GM13976 (cell line): ENCODE measurements around the gene PCDHGB5.

Experiments
- DNase-seq: peaks from one replicate; pipeline ENCODE4 v3.0.0; 2012; ENCODE audit warnings: low spot score
- in situ Hi-C: fragments of 300-500 bp; cut with MboI; formaldehyde crosslinking; loops from one replicate; pipeline ENCODE4 v1.12.0; 2022; ENCODE audit warnings: low sequenced_read_pairs, mixed read lengths, inconsistent platforms; ENCODE audit not compliant: unreplicated experiment
- TF ChIP-seq, protein P1 (sequence below): IDR thresholded peaks from 2 replicates; pipeline ENCODE4 v1.5.1; 2012; ENCODE audit warnings: borderline replicate concordance, mild to moderate bottlenecking; ENCODE audit not compliant: insufficient read depth; ENCODE audit errors: extremely low read depth, missing control alignments, control extremely low read depth

The PCDHGB5 gene

DNA sequence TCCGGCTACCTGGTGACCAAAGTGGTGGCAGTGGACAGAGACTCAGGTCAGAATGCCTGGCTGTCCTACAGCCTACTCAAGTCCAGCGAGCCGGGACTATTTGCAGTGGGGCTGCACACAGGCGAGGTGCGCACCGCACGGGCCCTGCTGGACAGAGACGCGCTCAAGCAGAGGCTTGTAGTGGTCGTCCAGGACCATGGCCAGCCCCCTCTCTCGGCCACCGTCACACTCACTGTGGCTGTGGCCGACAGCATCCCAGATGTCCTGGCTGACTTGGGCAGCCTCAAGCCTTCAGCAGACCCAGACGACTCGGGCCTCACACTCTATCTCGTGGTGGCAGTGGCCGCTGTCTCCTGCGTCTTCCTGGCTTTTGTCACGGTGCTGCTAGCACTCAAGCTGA is 40.8 kb upstream of the PCDHGB5 start:
- in situ Hi-C loops, result no loop called here
- TF ChIP-seq, protein P1, sequence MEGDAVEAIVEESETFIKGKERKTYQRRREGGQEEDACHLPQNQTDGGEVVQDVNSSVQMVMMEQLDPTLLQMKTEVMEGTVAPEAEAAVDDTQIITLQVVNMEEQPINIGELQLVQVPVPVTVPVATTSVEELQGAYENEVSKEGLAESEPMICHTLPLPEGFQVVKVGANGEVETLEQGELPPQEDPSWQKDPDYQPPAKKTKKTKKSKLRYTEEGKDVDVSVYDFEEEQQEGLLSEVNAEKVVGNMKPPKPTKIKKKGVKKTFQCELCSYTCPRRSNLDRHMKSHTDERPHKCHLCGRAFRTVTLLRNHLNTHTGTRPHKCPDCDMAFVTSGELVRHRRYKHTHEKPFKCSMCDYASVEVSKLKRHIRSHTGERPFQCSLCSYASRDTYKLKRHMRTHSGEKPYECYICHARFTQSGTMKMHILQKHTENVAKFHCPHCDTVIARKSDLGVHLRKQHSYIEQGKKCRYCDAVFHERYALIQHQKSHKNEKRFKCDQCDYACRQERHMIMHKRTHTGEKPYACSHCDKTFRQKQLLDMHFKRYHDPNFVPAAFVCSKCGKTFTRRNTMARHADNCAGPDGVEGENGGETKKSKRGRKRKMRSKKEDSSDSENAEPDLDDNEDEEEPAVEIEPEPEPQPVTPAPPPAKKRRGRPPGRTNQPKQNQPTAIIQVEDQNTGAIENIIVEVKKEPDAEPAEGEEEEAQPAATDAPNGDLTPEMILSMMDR, result no peak
- DNase-seq, result no peak

DNA sequence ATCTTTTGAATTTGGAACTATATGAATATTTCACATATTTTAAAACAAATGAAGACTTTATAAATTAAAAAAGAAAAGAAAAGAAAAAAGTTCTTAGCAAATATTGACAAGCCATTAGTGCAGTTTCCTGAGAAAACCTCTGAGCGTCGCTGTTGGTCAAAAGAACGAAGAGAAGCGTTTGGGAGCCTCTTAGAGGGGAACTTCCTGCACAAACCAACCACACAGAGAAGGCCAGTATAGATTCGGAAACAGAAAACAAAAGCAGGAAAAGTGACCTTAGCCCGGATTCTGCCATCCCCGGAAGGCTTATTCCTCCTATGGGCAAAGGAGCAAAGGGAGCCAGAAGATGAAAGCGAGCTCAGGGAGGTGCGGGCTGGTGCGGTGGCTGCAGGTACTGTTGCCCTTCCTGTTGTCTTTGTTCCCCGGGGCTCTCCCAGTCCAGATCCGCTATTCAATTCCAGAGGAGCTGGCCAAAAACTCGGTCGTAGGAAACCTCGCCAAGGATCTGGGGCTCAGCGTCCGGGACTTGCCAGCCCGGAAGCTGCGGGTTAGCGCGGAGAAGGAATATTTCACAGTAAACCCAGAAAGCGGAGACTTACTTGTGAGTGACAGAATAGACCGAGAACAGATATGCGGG is 37.8 kb upstream of the PCDHGB5 start, which contains the start of gene PCDHGB2:
Gene PCDHGB2 (plus strand): TSS at position 205 of the 637 bp plus-strand sequence. CDS start 142 bp downstream, at position 347.
- TF ChIP-seq, protein P1, result no peak
- in situ Hi-C loops, result no loop called here
- peak; percentile 73 for DNase-seq

DNA sequence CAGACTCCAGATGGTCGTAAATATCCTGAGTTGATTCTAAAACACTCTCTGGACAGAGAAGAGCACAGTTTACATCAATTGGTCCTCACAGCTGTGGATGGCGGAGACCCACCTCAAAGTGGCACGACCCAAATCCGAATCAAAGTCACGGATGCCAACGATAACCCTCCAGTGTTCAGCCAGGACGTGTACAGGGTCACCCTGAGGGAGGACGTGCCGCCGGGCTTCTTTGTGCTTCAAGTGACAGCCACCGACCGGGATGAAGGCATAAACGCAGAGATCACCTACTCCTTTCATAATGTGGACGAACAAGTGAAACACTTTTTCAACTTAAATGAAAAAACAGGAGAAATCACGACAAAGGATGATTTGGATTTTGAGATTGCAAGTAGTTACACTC is 37.1 kb upstream of the PCDHGB5 start:
- in situ Hi-C loops, result no loop called here
- no peak for DNase-seq
- TF ChIP-seq, protein P1, result no peak

DNA sequence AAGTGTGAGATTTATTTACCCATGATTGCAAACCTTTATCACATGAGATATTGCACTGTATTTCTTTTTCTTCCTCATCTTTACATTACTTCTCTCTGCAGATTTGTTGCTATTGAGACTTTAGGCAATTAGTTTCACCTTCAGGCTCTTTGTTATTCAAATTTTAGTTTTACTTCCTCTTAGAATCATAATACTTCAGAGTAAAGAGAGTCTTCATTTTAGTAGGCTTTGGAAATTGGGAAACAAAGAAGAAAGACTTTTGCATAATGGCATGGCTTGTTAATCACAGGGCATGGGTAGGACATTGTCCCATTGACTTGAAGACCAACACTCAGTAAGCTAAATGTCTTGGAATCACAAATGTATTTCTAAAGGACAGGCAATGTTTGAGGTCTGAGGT is 35.0 kb upstream of the PCDHGB5 start:
- in situ Hi-C loops, result no loop called here
- DNase-seq, result no peak
- TF ChIP-seq, protein P1, result no peak

DNA sequence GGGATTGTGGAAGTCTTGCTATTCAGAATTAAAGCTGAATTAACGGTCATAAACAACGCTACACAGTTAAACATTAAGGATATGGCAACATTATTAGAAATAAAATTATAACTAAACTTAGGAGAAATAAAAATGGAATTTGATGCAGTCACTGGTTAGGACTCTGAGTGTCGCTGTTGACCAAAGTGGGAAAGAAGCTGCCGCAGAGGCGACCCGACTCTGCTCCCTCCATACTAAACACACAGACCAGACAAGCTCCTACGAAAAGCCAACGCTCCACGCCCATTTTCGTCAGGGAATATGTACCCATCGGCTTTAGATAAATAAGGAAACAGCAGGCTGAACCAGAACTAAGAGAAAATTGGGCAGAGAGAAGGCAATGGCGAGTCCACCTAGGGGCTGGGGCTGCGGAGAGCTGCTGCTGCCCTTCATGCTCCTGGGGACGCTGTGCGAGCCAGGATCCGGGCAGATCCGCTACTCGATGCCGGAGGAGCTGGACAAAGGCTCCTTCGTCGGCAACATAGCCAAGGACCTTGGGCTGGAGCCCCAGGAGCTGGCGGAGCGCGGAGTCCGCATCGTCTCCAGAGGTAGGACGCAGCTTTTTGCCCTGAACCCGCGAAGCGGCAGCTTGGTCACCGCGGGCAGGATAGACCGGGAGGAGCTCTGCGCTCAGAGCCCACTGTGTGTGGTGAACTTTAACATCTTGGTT is 33.6 kb upstream of the PCDHGB5 start, which contains the start of gene PCDHGA5:
Gene PCDHGA5 (plus strand): TSS at position 211 of the 709 bp plus-strand sequence. CDS start 169 bp downstream, at position 380.
- TF ChIP-seq, protein P1, result no peak
- no peak for DNase-seq
- in situ Hi-C loops, result no loop called here

DNA sequence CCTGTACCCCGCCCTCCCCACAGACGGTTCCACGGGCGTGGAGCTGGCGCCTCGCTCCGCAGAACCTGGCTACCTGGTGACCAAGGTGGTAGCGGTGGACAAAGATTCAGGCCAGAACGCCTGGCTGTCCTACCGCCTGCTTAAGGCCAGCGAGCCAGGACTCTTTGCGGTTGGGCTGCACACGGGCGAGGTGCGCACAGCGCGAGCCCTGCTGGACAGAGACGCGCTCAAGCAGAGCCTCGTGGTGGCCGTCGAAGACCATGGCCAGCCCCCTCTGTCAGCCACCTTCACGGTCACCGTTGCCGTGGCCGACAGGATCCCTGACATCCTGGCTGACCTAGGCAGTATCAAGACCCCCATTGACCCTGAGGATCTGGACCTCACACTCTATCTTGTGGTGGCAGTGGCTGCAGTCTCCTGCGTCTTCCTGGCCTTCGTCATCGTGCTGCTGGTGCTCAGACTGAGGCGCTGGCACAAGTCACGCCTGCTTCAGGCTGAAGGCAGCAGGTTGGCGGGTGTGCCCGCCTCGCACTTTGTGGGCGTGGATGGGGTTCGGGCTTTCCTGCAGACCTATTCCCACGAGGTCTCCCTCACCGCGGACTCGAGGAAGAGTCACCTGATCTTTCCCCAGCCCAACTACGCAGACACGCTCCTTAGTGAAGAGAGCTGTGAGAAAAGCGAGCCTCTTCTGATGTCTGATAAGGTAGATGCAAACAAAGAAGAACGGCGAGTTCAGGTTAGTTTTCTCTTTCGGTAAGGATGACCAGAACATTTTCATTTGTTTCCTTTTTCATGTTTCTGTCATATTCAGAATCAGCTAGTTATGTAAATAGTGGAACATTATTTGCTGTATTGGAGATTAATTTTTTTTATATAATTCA is 31.5 kb upstream of the PCDHGB5 start:
- in situ Hi-C loops, result no loop called here
- TF ChIP-seq, protein P1, result no peak
- no peak for DNase-seq
